Kidney epithelial cell (primary cell): ENCODE data around the gene TSC22D3. TPM values are rescaled to one million over a fixed set of nuclear protein-coding genes. Genes with fewer than 3 reads are reported as not detected.
"Not testable (repeated sequence)": the region's sequence is repeated elsewhere in the genome, so short reads cannot be mapped to it uniquely, and the experiment has no call there.

Experiments
- DNase-seq: peaks from one replicate; pipeline ENCODE4 v3.0.0-alpha.2; 2010; ENCODE audit warnings: low read depth
- H3K27me3 ChIP-seq: 2 replicates; pipeline ENCODE4 v1.6.0; 2011; ENCODE audit warnings: low read length; ENCODE audit not compliant: control insufficient read depth, insufficient read depth
- H3K36me3 ChIP-seq: 2 replicates; pipeline ENCODE4 v1.5.1; 2011; ENCODE audit warnings: low read length; ENCODE audit not compliant: control insufficient read depth, insufficient read depth
- H3K4me3 ChIP-seq: 2 replicates; pipeline ENCODE4 v1.5.1; 2011; ENCODE audit warnings: low read depth, mild to moderate bottlenecking, control low read depth, low read length
- total RNA-seq: library from RNA; depleted of rRNA; stranded (reverse); fragments of >200 nt; gene quantifications from 2 replicates; pipeline ENCODE4 v1.2.3, GENCODE V29; 2015
- TF ChIP-seq, protein P1 (sequence below): IDR thresholded peaks from 2 replicates; pipeline ENCODE4 v1.5.1; 2011; ENCODE audit warnings: mild to moderate bottlenecking, moderate library complexity, low read length, control low read depth, inconsistent platforms; ENCODE audit not compliant: insufficient read depth, poor library complexity, severe bottlenecking

The TSC22D3 gene
- total RNA-seq, 1 donor from 2014 or later = 69.0 TPM

DNA sequence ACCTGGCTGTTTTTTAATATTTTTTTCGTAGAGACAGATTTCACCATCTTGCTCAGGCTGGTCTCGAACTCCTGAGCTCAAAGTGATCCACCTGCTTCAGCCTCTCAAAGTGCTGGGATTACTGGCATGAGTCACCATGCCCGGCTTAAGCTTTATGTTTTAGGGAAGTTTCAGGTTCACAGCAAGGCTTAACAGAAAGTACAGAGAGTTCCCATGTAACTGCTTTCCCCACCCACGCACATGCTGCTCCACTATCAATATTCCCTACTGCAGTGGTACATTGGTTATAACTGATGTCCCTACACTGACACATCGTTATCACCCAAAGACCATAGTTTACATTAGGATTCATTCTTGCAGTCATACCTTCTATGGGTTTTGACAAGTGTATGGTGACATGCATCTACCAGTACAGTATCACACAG lies 84.6 kb downstream of the TSC22D3 start:
- TF ChIP-seq, protein P1, sequence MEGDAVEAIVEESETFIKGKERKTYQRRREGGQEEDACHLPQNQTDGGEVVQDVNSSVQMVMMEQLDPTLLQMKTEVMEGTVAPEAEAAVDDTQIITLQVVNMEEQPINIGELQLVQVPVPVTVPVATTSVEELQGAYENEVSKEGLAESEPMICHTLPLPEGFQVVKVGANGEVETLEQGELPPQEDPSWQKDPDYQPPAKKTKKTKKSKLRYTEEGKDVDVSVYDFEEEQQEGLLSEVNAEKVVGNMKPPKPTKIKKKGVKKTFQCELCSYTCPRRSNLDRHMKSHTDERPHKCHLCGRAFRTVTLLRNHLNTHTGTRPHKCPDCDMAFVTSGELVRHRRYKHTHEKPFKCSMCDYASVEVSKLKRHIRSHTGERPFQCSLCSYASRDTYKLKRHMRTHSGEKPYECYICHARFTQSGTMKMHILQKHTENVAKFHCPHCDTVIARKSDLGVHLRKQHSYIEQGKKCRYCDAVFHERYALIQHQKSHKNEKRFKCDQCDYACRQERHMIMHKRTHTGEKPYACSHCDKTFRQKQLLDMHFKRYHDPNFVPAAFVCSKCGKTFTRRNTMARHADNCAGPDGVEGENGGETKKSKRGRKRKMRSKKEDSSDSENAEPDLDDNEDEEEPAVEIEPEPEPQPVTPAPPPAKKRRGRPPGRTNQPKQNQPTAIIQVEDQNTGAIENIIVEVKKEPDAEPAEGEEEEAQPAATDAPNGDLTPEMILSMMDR = no peak
- no peaks in the 10 kb centered on the region for H3K36me3 ChIP-seq

DNA sequence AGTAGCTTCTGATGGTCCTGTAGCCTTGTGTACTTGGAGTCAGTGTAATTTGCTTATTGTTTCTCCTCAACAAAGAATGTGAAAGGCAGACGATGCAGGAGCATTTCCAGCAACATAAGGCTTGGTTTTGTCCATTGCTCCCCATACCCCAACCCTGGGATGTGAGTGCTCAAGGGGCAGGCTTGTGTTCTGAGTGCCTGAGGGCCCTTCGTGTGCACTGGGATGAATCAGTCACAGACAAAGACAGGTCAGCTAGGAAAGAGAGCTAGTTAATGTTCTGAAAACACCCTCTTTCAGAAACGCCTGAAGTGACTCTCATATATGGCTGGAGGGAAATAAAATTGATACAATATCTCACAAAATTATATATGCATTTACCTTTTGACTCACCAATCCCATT lies 88.1 kb downstream of the TSC22D3 start:
- H3K4me3 ChIP-seq = no peak overlapping the region
- no peaks in the 10 kb centered on the region for H3K27me3 ChIP-seq
- no peak for DNase-seq
- no peaks in the 10 kb centered on the region for H3K36me3 ChIP-seq
- TF ChIP-seq, protein P1 = no peak

More for the DNA sequence above, 84.6 kb downstream of the TSC22D3 start:
- DNase-seq = no peak
- H3K4me3 ChIP-seq = no peak overlapping the region
- no peaks in the 10 kb centered on the region for H3K27me3 ChIP-seq

DNA sequence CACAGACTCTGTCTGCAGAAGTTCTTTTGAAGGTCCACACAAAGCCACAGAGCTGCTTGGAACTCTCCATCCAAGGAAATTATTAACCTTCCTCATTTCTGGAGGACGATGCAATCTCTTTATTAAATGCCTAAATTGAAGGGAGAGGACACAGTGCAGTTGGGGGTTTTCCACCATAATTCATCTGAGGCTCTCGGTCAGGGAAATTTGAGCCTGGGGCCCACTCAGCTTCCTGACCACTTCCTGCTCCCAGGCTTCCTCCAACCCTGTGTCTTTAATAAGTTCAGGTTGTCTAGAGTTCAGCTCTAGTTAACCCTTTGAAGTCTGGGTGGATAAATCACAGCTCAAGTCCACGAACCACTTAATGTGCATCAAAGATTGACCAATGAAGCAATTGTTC lies 88.8 kb downstream of the TSC22D3 start:
- TF ChIP-seq, protein P1 = no peak
- Histone ChIP-seq H3K36me3 (no peaks in the 10 kb centered on the region), H3K27me3 (no peaks in the 10 kb centered on the region), H3K4me3 (no peak overlapping the region)
- no peak for DNase-seq

DNA sequence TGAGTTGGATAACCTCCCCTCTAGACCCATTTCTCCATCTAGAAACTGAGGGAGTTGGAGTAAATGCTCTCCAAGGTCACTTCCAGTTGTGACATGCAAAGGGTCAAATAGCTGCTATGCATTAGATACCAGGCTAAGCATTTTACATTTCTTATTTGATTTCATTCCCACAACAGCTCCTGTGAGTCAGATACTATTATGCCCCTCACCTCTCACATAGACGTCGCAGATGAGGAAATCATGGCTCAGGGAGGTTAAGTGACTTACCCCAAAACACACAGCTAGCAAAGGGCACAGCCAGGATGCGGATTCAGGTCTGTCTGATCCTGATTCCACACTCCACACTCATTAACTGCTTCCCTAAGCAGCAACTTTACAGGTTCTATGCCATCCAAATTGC lies 89.6 kb downstream of the TSC22D3 start:
- Histone ChIP-seq H3K27me3 (no peaks in the 10 kb centered on the region), H3K36me3 (no peaks in the 10 kb centered on the region), H3K4me3 (no peak overlapping the region)
- TF ChIP-seq, protein P1 = no peak
- no peak for DNase-seq

DNA sequence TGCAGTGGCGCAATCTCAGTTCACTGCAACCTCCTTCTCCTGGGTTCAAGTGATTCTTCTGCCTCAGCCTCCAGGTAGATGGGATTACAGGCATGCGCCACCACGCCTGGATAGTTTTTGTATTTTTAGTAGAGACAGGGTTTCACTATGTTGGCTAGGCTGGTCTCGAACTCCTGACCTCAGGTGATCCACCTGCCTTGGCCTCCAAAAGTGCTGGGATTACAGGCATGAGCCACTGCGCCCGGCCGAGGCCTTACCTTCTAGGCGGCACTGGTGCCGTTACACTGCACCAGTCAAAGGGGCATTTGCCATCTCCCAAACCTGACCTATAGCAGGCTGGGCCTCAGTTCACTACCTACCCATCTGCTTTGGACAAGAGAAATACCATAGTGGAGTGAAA lies 90.0 kb downstream of the TSC22D3 start:
- not testable (repeated sequence) for H3K27me3 ChIP-seq, H3K4me3 ChIP-seq, H3K36me3 ChIP-seq, DNase-seq

DNA sequence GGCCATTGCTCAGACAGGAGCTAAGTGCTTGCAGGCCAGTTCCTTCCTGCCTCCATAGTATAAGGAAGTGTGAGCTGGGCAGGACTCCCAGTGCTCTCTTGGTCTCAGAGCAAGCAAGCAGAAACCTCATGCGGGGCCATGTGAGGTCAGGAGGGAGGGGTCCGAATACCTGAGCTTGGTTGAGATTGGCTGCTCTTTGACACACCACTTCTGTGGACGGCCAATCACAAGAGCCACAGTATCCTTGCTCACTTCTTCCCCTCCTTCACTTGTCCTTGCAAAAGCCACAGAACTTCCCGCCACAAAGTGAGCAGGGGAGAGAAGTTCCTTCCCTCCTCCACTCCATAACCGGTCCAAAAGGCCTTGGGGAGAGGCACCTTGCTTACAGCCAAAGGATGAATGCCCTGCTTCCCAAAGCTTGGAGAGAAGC lies 90.6 kb downstream of the TSC22D3 start:
- TF ChIP-seq, protein P1 = no peak
- no peaks in the 10 kb centered on the region for H3K36me3 ChIP-seq
- no peaks in the 10 kb centered on the region for H3K27me3 ChIP-seq
- H3K4me3 ChIP-seq = no peak overlapping the region
- no peak for DNase-seq

DNA sequence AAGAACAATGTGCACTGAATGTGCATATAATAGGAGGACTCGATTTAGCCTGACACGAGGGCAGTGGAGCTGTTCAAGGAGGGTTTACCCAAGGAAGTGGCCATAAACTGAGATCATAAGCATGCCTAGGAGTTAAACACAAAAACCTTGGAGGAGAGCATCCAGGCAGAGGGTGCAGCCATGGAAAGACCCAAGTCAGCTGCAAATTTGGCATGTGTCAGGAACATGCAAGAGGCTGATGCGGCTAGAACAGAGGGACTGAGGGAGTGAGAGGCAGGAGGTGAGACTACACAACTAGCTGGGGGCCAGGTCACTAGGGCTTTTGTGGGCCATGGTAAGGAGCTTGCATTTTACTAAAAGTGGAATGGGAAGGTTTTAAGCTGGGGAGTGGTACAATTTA lies 91.7 kb downstream of the TSC22D3 start:
- H3K27me3 ChIP-seq = no peaks in the 10 kb centered on the region
- H3K36me3 ChIP-seq = no peaks in the 10 kb centered on the region
- no peak overlapping the region for H3K4me3 ChIP-seq
- no peak for DNase-seq
- TF ChIP-seq, protein P1 = no peak
